Daoy (cell line): ENCODE results near the gene STAT3. TPM values are rescaled to one million over a fixed set of nuclear protein-coding genes. Genes with fewer than 3 reads are reported as not detected.
"Not testable (repeated sequence)": the region's sequence is repeated elsewhere in the genome, so short reads cannot be mapped to it uniquely, and the experiment has no call there.

Experiments used
- DNase-seq: peaks from one replicate; pipeline ENCODE4 v3.0.0-alpha.2; 2015; ENCODE audit warnings: low read depth
- total RNA-seq: library from RNA; depleted of rRNA; stranded (reverse); fragments of >200 nt; shearing (Covaris generic); gene quantifications from 2 replicates; pipeline ENCODE4 v1.2.3, GENCODE V29; 2014

Gene STAT3
- total RNA-seq, 1 experiment from 2014 or later, result 28.6 TPM

DNA sequence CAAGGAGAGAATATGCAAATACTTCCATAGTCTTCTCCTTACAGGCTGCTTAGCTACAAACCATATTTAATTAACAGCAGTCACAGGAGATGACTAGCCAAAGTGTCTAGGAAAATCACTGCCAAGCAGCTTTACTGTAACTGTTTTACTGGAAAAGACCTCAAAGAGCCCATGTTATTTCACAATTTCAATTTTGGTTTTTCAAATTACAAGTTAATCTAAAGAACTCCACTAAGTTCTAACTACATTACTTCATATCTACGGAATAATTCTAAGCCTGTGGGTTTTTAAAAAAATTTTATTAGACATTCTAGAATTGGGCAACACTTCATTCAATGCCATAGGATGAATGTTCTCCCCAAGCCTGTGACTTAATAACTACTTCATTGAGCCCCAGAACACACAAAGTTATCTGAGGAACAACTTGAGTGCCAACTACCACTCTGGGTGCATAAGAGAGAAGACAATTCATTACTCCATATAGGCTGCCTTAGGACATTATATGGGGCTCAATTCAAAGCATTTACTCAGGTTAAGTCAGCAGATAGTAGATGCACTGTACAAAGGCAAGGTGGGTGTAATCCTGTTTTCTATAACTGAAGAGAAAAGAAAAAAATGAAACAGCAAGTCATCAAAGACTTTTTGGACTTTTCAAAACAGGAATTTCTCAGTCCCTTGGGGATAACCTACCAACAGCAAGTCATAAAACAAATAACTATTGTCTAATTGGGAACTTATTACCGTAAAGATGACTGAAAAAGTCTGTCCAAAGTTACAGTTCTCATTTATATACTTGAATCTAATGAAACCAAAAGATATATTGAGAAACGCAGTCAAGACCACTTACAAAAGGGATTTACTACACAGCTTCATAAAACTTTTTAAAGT, 33.0 kb downstream of the STAT3 start:
- DNase-seq, result no peak

DNA sequence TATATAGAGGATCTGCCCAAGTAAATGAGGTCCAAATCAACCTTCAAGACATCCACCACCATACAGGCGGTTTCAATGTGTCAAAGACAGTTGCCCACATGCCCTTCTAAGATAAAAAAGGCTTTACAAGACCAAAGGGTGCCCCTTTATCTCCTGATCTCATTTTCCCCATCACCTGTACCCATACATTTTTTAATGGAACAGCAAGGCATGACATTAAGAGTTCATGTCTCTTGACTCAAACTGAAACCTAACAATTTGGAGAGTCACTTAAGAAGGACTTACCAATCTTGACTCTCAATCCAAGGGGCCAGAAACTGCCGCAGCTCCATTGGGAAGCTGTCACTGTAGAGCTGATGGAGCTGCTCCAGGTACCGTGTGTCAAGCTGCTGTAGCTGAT, 40.1 kb downstream of the STAT3 start:
- DNase-seq, result no peak

DNA sequence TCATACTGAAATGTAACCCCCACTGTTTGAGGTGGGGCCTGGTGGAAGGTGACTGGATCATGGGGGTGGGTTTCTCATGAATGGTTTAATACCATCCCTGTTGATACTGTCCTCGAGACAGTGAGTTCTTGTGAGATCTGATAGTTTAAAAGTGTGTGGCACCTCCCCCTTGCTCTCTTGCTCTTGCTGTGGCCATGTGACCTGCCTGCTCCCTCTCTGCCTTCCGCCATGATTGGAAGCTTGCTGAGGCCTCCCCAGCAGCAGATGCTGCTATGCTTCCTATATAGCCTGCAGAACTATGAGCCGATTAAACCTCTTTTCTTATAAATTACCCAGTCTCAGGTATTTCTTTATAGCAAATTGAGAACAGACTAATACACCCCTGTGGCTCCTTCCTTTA, 40.6 kb downstream of the STAT3 start:
- DNase-seq, result no peak

DNA sequence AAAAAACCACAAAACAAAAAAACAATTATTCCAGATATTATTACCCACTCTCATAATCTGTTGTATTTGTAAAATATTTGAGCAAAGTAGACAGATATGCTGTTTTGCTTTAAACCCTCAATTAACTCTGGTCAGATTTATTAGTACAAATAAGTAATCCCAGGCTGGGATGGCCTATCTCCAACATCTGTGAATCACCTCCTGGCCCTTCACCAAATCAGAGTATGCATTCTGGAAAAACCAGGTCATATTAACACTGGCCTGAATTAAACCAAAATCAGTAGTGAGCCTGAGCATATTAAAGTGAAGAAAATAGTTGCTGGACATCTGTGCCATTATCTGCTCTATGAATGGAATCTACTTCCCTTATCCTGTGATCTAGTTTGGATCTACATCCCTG, 41.0 kb downstream of the STAT3 start:
- peak; percentile 62 for DNase-seq

DNA sequence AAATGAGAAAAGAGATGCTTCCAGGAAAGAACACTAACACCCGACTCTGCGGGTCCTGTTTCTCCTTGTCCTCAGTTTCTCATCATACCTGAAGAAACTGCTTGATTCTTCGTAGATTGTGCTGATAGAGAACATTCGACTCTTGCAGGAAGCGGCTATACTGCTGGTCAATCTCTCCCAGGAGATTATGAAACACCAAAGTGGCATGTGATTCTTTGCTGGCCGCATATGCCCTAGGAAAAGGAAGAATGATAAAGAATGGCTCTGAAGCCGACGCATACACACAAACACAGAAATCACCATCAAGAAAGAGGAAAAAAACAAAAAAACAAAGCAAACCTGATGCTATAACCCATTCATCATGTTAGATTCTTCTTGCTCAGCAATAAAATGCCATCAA, 41.8 kb downstream of the STAT3 start:
- DNase-seq, result no peak

DNA sequence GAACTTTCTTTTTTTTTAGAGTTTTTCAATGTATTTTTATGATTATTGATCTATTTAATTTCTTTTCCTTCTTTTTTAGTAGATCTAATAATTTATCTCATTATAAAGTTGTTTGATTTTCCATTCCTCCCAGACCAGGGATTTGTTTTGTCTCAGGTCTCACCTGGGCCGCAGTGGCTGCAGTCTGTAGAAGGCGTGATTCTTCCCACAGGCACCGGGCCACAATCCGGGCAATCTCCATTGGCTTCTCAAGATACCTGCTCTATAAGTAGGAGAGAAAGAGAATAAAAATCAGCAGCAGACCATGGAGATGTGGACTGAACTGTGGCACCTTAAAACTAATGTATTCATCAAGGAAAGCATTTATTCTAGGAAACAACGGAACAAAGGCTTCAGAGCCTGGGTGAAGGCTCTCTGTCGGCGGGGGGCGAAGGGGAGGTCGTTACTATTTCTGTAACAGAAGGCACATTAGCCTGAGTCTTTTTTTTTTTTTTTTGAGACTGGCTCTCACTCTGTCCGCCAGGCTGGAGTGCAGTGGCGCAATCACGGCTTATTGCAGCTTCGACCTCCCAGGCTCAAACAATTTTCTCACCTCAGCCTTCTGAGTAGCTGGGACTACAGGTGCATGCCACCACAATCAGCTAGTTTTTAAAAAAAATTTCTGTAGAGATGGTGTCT, 42.7 kb downstream of the STAT3 start:
- DNase-seq, result no peak

DNA sequence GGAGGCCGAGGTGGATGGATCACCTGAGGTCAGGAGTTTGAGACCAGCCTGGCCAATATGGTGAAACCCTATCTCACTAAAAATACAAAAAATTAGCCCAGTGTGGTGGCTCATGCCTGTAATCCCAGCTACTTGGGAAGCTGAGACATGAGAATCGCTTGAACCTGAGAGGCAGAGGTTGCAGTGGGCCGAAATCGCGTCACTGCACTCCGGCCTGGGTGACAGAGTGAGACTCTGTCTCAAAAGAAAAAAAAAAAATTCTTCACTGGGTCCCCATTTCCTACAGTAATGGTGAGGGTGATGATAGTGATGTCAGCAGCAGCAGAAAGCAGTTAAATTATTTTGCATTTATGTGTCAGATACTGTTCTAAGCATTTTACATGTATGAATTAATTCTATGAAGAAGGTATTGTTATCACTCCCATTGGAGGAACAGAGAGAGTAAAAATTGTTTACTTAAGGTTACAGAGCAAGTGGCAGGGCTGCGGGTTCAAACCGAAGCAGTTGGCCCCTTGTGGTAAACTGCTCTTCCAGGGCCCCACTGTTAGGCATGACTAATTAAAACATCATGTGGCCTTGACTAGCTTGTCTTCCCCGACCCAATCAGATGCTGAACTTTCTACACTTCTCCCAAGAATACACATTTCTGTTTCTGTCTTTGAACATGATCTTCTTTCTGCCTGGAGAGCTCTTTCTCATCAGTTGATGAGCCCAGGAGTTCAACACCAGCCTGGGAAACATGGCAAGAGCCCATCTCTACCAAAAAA, 45.8 kb downstream of the STAT3 start:
- DNase-seq, result peak; percentile 48

DNA sequence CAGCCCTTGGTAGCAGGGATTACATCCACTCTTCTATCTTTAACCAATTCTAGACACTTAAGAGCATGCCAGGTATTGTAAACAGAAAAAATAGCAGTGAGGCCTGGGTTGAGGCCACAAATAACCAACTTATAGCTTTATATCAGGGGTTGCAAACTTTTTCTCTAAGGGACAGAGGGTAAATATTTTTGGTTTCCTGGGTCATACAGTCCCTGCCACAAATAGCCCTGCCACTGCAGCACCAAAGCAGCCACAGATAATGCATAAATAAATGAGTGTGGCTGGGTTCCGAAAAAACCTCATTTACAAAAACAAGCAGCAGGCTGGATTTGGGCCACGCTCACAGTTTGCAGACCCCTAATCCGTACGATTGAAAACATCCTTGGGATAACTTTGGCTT, 46.7 kb downstream of the STAT3 start:
- no peak for DNase-seq

DNA sequence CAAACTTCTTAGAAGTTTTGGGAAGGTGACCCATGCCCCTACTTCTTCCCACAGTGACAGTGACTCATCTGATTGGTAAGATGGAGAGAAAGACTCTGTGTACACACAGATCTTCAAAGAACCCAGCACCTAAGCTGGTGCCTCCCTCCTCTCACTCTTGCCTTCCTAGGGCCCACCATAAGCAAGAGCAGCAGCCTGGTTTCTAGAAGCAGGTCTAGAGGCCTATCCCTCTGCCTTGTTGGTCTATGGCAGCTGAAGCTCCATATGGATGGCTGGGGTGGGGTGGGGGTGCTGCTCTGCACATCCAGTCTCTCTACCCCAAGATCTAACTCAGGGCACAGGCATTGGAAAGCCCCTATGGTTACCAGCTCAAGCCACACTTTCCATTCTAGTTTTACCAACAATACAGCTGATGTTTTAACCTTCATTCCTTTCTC, 47.5 kb downstream of the STAT3 start:
- DNase-seq, result no peak

DNA sequence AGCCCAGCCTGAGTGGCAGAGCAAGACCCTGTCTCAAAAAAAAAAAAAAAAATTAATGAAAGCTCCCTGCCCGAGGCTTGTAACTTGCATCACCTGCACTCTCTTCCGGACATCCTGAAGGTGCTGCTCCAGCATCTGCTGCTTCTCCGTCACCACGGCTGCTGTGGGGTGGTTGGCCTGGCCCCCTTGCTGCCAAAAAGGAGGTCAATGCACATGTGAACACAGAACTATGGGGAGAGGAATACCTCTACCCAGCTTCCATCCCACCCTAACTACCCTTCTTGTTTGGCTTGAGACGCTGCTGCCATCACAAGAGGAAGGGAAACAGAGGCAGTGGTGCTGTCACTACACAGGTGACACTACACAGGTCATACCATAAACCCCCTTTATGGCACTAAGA, 49.0 kb downstream of the STAT3 start:
- no peak for DNase-seq

DNA sequence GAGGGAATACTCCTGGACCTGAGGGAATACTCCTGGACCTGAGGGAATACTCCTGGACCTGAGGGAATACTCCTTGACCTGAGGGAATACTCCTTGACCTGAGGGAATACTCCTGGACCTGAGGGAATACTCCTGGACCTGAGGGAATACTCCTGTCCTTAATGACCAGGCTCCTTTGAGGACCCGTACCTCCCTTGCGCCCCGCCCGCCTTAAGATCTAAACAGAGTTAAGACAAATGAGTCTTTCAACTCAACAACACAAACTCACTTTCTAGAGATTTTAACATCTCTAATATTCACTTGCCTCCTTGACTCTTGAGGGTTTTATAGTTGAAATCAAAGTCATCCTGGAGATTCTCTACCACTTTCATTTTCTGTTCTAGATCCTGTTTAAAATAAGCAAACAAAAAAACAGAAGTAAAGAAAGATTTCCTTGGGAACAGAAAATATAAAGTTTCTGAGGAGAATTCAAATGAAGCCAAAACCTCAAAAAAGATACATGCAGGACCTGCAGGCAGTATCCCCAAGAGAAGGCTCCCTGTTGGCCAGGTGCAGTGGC, 49.7 kb downstream of the STAT3 start:
- no peak for DNase-seq

DNA sequence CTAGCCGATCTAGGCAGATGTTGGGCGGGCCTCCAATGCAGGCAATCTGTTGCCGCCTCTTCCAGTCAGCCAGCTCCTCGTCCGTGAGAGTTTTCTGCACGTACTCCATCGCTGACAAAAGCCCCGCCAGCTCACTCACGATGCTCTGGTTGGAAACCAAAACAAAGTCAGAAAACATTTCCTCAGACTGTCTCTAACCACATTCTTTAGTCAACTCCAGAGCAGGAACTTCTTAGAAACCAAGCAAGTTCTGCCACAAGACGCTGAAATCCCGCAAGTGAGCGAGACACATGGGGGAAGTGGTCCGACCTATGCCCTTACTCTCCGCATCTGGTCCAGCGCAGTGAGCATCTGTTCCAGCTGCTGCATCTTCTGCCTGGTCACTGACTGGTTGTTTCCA, 50.8 kb downstream of the STAT3 start:
- no peak for DNase-seq

DNA sequence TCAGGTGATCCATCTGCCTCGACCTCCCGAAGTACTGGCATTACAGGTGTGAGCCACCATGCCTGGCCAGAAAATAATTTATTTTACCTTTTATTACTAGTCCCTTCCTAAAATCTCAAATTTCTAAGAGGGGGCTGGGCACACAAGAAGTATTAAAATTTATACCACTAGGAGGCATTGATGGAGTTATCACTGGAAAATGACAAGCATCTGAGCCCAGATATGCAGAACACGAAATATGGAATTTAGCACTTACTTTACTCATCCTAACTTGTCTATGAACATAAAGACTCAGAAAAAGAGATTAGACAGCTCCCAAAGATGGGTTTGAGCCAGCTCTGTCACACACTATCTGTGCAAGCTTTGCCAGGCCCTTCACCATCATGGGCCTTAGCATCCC, 53.6 kb downstream of the STAT3 start:
- DNase-seq, result no peak

DNA sequence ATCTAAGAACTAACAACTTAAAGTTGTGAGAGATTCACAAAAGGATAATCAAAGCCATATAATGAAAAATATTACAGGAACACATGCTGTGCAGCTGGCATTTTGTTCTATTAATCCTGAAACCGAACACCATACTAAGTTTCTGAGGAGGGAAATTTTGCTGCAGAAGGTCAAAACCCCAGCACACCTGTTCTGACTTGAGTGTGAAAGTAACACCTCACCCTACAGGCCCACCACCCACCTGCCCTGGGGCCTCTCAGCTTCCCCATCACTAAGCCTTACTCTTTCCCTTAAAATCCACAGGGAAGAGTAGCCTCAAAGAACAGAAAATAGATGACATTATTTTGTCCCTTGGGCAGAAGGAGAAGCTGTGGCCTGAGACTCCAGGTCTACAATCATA, 55.2 kb downstream of the STAT3 start:
- DNase-seq, result no peak

DNA sequence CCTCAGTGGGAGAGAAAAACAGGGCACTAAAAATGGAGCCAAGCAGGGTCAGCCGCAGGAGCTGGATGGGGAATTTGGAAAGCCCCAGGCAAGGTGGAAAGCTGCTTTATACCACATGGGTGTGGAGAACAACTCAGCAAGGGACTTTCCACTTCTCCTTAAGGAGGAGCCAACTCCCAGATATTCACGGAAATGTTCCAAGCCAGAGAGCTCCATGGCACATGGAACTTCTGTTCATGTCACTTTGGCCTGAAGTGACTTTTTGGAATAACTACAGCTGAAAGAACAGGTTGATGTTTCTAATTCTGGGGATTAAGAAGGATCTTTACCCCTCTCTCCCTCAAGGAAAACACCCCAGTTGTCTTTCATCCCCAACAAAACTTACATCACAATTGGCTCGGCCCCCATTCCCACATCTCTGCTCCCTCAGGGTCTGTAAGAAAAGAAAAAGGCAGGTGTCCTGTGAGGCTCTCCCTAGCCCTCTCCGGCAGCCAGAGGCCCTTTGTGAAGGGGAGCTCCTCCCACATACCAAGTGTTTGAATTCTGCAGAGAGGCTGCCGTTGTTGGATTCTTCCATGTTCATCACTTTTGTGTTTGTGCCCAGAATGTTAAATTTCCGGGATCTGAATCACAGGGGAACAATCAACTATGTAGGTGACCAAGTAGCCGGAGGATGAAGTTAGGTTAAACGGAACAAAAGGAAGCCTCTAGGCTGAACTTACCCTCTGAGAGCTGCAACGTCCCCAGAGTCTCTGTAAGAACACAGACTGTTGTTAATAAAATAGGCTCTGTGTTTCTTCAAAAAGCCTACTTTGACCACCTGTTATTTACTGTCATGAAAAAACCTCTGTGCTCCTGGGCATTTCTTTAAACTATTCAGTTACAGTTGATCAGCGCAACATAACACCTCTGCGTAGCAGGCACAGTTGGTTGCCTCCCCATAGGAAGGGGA, 58.9 kb downstream of the STAT3 start:
- peak; percentile 82 for DNase-seq

DNA sequence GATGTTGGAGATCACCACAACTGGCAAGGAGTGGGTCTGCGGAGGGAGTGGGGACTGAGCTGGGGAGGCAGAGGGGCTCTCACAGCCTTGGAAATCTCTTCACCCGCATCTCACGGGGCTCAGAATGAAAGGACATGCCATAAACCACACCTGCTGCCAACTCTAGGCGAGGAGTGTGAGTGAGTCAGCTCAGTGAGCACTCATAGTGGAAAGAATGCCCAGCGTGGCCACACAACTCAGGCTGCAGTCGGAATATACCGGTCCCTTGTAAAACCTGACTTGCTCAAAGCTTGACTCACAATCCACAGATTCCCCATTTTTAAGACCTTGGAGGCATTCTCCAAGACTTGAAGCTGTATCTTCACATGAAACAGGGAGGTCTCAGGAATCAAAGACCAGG, 63.2 kb downstream of the STAT3 start:
- peak; percentile 89 for DNase-seq

DNA sequence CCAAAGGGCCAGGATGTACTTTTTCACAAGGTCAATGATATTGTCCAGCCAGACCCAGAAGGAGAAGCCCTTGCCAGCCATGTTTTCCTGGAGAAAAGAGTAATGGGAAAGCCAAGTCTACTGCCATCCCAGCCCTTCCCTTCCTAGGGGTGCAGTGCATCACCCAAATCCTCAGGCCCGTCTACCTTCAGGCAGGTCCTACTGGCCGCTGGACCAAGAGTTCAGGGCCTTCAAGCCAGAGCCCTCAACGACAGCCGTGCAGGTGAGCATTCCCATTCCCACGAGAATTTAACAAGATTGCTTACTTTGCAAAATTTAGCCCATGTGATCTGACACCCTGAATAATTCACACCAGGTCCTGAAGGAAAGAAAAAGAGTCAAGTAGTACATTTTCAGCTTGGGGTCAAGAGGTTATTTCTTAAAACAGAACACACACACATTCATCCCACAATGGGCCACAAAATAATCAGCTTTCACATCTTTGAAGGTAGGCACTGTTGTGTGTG, 64.9 kb downstream of the STAT3 start:
- no peak for DNase-seq

DNA sequence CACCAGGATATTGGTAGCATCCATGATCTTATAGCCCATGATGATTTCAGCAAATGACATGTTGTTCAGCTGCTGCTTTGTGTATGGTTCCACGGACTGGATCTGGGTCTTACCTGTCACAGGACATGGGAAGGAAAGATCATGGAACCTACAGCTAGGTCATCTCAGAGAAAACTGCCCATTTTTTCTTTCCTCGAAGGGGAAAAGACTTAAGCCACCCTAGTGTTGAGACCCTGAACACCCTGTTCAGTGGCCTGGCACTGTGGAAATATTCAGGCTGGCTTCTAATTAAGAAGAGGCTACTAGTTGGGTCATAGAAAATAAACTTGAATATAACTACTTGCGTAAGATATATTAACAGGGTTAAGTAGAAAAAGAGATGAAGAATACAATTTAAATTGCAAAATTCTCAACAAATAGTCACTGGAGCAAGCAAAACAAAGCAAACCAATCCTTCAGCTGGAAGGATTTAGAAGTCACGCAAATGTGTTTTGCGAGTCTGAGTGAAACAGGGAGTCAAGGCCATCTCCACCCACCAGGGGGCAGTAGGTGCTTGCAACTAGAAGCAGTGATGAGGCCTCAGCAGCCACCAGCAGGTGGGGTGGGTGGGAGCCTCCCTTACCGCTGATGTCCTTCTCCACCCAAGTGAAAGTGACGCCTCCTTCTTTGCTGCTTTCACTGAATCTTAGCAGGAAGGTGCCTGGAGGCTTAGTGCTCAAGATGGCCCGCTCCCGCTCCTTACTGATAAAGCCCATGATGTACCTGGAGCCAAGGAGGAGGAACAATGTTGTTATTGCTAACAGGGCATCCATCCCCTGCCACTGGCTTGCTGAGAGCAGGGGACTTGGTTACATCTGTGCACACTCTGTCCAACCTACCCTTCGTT, 65.6 kb downstream of the STAT3 start:
- DNase-seq, result peak; percentile 89

DNA sequence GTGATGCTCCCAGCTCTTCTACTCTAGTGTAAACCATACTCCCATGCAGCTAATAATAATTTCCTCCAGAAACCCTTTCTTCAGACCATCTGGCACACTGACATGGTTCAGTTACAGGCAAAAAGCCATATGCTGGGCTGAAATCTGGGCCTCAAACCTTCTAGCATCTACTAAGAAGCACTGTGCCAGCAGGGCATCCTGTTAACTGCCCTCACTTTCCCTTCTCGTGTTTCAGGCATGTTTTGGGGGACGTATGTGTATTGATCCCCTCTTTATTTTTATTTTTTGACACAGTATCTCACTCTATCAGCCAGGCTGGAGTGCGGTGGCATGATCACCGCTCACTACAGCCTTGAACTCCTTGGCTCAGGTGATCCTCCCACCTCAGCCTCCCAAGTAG, 66.7 kb downstream of the STAT3 start:
- DNase-seq, result no peak

DNA sequence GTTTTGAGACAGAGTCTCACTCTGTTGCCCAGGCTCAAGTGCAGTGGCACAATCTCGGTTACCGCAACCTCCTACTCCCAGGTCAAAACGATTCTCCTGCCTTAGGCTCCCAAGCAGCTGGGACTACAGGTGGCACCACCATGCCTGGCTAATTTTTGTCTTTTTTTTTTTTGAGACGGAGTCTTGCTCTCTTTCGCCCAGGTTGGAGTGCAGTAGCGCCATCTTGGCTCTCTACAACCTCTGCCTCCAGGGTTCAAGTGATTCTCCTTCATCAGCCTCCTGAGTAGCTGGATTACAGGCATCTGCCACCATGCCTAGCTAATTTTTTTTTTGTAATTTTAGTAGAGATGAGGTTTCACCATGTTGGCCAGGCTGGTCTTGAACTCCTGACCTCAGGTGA, 70.3 kb downstream of the STAT3 start:
- not testable (repeated sequence) for DNase-seq
